Kidney epithelial cell (primary cell): Measurements from ENCODE around the gene DLGAP1. TPM values are rescaled to one million over a fixed set of nuclear protein-coding genes. Genes with fewer than 3 reads are reported as not detected.

Source experiments
- DNase-seq: peaks from one replicate; pipeline ENCODE4 v3.0.0-alpha.2; 2010; ENCODE audit warnings: low read depth
- H3K27me3 ChIP-seq: 2 replicates; pipeline ENCODE4 v1.6.0; 2011; ENCODE audit warnings: low read length; ENCODE audit not compliant: control insufficient read depth, insufficient read depth
- H3K36me3 ChIP-seq: 2 replicates; pipeline ENCODE4 v1.5.1; 2011; ENCODE audit warnings: low read length; ENCODE audit not compliant: control insufficient read depth, insufficient read depth
- H3K4me3 ChIP-seq: 2 replicates; pipeline ENCODE4 v1.5.1; 2011; ENCODE audit warnings: low read depth, mild to moderate bottlenecking, control low read depth, low read length
- CTCF ChIP-seq: IDR thresholded peaks from 2 replicates; pipeline ENCODE4 v1.5.1; 2011; ENCODE audit warnings: mild to moderate bottlenecking, moderate library complexity, low read length, control low read depth, inconsistent platforms; ENCODE audit not compliant: insufficient read depth, poor library complexity, severe bottlenecking
- total RNA-seq: library from RNA; depleted of rRNA; stranded (reverse); fragments of >200 nt; gene quantifications from 2 replicates; pipeline ENCODE4 v1.2.3, GENCODE V29; 2015

Gene DLGAP1
- total RNA-seq, 1 donor from 2014 or later = 2.6 TPM

- H3K27me3 ChIP-seq = no peaks in the 10 kb centered on the region
- TF ChIP-seq CTCF = no peak
- DNase-seq = no peak
- no peaks in the 10 kb centered on the region for H3K36me3 ChIP-seq
- no peak overlapping the region for H3K4me3 ChIP-seq
Measured at GRCh38 chr18:4403836-4404235, 51.3 kb downstream of the DLGAP1 start.

GRCh38 chr18:4400911-4401310, 54.2 kb downstream of the DLGAP1 start:
- Histone ChIP-seq H3K27me3 (no peaks in the 10 kb centered on the region), H3K4me3 (no peak overlapping the region), H3K36me3 (no peaks in the 10 kb centered on the region)
- no peak for DNase-seq
- TF ChIP-seq CTCF = no peak

GRCh38 chr18:4399929-4400328, 55.2 kb downstream of the DLGAP1 start:
- DNase-seq = no peak
- no peaks in the 10 kb centered on the region for H3K36me3 ChIP-seq
- H3K4me3 ChIP-seq = no peak overlapping the region
- no peaks in the 10 kb centered on the region for H3K27me3 ChIP-seq
- no peak for TF ChIP-seq CTCF

- Histone ChIP-seq H3K36me3 (no peaks in the 10 kb centered on the region), H3K4me3 (no peak overlapping the region), H3K27me3 (no peaks in the 10 kb centered on the region)
- DNase-seq = no peak
- TF ChIP-seq CTCF = no peak
Measured at GRCh38 chr18:4394700-4395099, 60.4 kb downstream of the DLGAP1 start.

- no peak for DNase-seq
- no peaks in the 10 kb centered on the region for H3K36me3 ChIP-seq
- no peak overlapping the region for H3K4me3 ChIP-seq
- no peaks in the 10 kb centered on the region for H3K27me3 ChIP-seq
- no peak for TF ChIP-seq CTCF
Measured at GRCh38 chr18:4391859-4392258, 63.2 kb downstream of the DLGAP1 start.

GRCh38 chr18:4385876-4386275, 69.2 kb downstream of the DLGAP1 start:
- no peak for TF ChIP-seq CTCF
- H3K4me3 ChIP-seq = no peak overlapping the region
- H3K27me3 ChIP-seq = no peaks in the 10 kb centered on the region
- DNase-seq = no peak
- no peaks in the 10 kb centered on the region for H3K36me3 ChIP-seq
